Esophagus muscularis mucosa (tissue), 4 donors: Measurements from ENCODE around the gene ATAD3B. TPM values are rescaled to one million over a fixed set of nuclear protein-coding genes. Genes with fewer than 3 reads are reported as not detected.

Experiments
- DNase-seq: peaks from one replicate; pipeline ENCODE4 v3.0.0-alpha.2; 2017; ENCODE audit errors: extremely low spot score
- H3K27ac ChIP-seq, 4 donors: fragments of 200-600 bp; sonication (generic); replicated peaks in 1 of 4; 1 replicate in 3 of 4; 2 replicates in 1 of 4; pipeline ENCODE4 v1.5.1; 2016 to 2019; ENCODE audit warnings: mild to moderate bottlenecking in 1 of 4
- H3K27me3 ChIP-seq, 4 donors: fragments of 200-600 bp; sonication (generic); one replicate each; pipeline versions ENCODE4 v1.5.1 to v1.6.0; 2016 to 2019
- H3K36me3 ChIP-seq, 4 donors: fragments of 200-600 bp; sonication (generic); one replicate each; pipeline ENCODE4 v1.5.1; 2016 to 2019
- H3K4me1 ChIP-seq, 4 donors: fragments of 200-600 bp; sonication (generic); one replicate each; pipeline ENCODE4 v1.5.1; 2016 to 2019
- H3K4me3 ChIP-seq, 4 donors: fragments of 200-600 bp; sonication (generic); 1 replicate in 2 of 4; 2 replicates in 2 of 4; pipeline ENCODE4 v1.5.1; 2016 to 2019; ENCODE audit warnings: mild to moderate bottlenecking in 4 of 4, moderate library complexity in 1 of 4
- H3K9me3 ChIP-seq, 4 donors: fragments of 200-600 bp; sonication (generic); 1 replicate in 3 of 4; 2 replicates in 1 of 4; pipeline ENCODE4 v1.5.1; 2016 to 2019
- EP300 ChIP-seq: sonication (generic); formaldehyde crosslinking; IDR thresholded peaks from one replicate; pipeline ENCODE4 v1.6.1; 2017; ENCODE audit warnings: antibody characterized with exemption
- POLR2A ChIP-seq: fragments of 450-650 bp; IDR thresholded peaks from one replicate; pipeline ENCODE4 v1.6.1; 2017; ENCODE audit warnings: antibody characterized with exemption, moderate library complexity, mild to moderate bottlenecking, low read depth
- POLR2AphosphoS5 ChIP-seq, 2 donors: sonication (generic); formaldehyde crosslinking; IDR thresholded peaks; one replicate each; pipeline ENCODE4 v1.6.1; 2017; ENCODE audit warnings: antibody characterized with exemption in 2 of 2
- WGBS: methylation state at CpG from one replicate; pipeline ENCODE4 v1.1.5; 2018; 5-methylcytosine and 5-hydroxymethylcytosine counted together
- intact Hi-C: fragments of 100-400 bp; cut with DNase I; formaldehyde crosslinking; loops from one replicate; pipeline ENCODE4 v1.15.1; 2023
- total RNA-seq, 4 donors: library from RNA; depleted of rRNA; stranded (reverse); fragments of >200 nt; gene quantifications; one replicate each; pipeline versions ENCODE4 v1.1.0 to v1.2.1, GENCODE V29; 2016
- TF ChIP-seq, protein P1 (sequence below), 3 experiments: fragments of 200-600 bp in 2 of 3; fragments of 450-650 bp in 1 of 3; sonication (generic) in 2 of 3; IDR thresholded peaks; one replicate each; pipeline ENCODE4 v1.5.1; 2017 to 2019; ENCODE audit warnings: antibody characterized with exemption in 3 of 3, mild to moderate bottlenecking in 2 of 3, moderate library complexity in 1 of 3

Gene ATAD3B
- total RNA-seq, 4 donors from 2014 or later = 9.7 to 14.9 (median 10.0) TPM

DNA sequence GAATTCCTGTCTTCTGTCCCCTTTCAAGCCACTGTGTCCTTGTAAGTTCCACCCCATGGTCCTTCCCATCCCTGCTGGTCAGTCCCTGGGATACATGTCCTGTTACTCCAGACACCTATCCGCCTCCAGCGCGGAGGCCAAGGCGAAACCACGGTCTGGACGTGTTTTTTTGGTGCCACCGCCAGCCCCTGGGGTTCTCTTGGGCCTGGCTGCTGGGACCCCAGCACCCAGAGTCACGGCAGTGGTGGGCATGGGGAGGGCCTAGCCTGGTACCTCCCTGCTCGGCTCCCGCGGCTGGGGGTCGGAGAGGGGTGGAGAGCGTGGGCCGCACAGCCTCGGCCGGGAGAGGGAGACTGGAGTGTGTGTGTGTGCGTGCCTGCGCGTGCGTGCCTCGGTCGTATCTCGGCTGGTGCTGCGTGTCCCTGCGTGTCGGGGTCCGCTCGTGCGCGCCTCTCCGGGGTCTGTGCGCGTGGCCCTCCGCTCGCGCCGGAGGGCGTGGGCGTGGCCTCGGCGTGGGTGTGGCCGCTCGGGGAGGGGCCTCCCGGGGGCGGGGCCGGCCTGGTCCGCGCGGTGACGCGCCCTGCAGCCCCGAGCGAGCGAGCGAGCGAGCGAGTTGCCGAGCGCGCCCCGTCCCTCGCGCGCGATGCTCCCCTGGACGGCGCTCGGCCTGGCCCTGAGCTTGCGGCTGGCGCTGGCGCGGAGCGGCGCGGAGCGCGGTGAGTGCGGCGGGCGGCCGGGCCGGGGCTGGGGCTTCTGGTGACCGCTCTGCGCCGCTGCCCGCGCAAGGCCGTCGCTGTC is 36.3 kb upstream of the ATAD3B start, which contains the start of gene VWA1:
Gene VWA1 (plus strand): TSS at position 585 of the 798 bp plus-strand sequence. CDS start 59 bp downstream, at position 644.
- 81% methylated on average over 5 of the region's 89 CpGs for WGBS
- H3K27ac ChIP-seq = peak within 1 kb of the TSS; percentile 96 to 98 (median 97)
- TF ChIP-seq POLR2A (peak; percentile 28), POLR2AphosphoS5 (IDR thresholded peaks at IDR 0.05) (peak; percentile 80 to 90), EP300 (no peak)
- TF ChIP-seq, protein P1, sequence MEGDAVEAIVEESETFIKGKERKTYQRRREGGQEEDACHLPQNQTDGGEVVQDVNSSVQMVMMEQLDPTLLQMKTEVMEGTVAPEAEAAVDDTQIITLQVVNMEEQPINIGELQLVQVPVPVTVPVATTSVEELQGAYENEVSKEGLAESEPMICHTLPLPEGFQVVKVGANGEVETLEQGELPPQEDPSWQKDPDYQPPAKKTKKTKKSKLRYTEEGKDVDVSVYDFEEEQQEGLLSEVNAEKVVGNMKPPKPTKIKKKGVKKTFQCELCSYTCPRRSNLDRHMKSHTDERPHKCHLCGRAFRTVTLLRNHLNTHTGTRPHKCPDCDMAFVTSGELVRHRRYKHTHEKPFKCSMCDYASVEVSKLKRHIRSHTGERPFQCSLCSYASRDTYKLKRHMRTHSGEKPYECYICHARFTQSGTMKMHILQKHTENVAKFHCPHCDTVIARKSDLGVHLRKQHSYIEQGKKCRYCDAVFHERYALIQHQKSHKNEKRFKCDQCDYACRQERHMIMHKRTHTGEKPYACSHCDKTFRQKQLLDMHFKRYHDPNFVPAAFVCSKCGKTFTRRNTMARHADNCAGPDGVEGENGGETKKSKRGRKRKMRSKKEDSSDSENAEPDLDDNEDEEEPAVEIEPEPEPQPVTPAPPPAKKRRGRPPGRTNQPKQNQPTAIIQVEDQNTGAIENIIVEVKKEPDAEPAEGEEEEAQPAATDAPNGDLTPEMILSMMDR (IDR thresholded peaks at IDR 0.05) = no peak
- intact Hi-C loops = no loop called here
- H3K36me3 ChIP-seq = peaks cover 0 to 23% (median 12%) of the 10 kb centered on the region in 4 donors
- no peaks in the 10 kb centered on the region for H3K27me3 ChIP-seq
- no peak for DNase-seq
- peaks cover 67 to 100% (median 90%) of the 10 kb centered on the region in 4 donors for H3K4me1 ChIP-seq
- H3K9me3 ChIP-seq = no peaks in the 10 kb centered on the region
- peak within 1 kb of the TSS; percentile 67 to 81 (median 74) for H3K4me3 ChIP-seq

DNA sequence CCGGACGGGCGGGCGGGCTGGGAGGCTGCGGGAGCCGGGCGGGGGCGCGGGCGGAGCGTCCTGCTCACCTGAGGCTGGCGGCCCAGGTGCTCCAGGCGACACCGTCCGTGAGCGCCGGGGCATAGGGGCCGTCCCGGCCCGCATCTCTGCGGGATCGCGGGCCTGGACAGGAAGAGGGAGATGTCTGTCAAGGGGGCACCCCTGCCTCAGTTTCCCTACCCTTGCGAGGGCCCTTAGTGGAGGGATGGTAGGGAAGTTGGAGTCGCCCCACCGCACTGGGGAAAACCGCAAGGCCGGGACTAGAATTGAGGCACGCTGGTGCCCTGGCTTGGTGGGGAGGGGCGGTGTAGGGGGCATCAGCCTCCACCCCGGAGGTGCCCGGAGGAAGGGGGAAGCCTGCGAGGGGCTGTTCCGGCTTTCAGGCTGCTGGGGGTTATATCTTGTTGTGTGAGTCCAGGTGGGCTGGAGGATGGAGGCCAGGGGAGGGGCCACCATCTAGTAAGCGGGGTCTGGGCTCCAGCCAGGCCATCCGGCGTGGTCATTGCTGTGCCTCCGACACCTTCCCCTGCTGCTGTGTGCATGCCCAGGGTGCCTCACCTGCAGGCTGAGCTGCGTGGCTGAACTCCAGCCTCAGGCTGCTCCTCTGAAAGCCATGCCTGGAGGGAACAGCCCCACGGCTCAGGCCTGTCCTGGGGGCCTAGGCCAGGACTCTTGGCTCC is 35.5 kb upstream of the ATAD3B start:
- TF ChIP-seq EP300 (no peak), POLR2A (no peak)
- TF ChIP-seq, protein P1 (IDR thresholded peaks at IDR 0.05) = no peak
- H3K4me3 ChIP-seq = peak overlapping the region; percentile 67 to 81 (median 74)
- peaks cover 67 to 100% (median 90%) of the 10 kb centered on the region in 4 donors for H3K4me1 ChIP-seq
- DNase-seq = no peak
- peak overlapping the region; percentile 96 to 98 (median 97) for H3K27ac ChIP-seq
- 15% methylated on average over 15 of the region's 40 CpGs for WGBS
- H3K36me3 ChIP-seq = peaks cover 0 to 24% (median 12%) of the 10 kb centered on the region in 4 donors
- no peaks in the 10 kb centered on the region for H3K27me3 ChIP-seq
- no peaks in the 10 kb centered on the region for H3K9me3 ChIP-seq
- intact Hi-C loops = no loop called here

DNA sequence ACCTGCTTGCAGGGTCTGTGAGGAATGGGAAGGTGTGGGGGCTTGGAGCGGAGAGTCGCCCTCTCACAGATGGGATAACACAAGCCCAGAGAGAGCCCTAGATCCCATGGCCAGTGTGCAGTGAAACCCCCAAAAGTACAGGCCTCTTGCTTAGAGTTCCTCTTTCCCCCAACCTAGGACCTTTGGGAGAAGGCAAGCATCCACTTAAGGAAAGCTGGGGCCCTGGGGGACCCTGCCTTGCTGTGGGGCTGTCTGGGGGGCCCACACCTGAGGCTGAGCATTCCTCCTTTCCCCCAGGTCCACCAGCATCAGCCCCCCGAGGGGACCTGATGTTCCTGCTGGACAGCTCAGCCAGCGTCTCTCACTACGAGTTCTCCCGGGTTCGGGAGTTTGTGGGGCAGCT is 34.9 kb upstream of the ATAD3B start:
- Histone ChIP-seq H3K27ac (peak overlapping the region; percentile 96 to 98 (median 97)), H3K4me3 (peak overlapping the region; percentile 67 to 81 (median 74)), H3K9me3 (no peaks in the 10 kb centered on the region), H3K36me3 (peaks cover 0 to 24% (median 12%) of the 10 kb centered on the region in 4 donors), H3K27me3 (no peaks in the 10 kb centered on the region), H3K4me1 (peaks cover 67 to 100% (median 90%) of the 10 kb centered on the region in 4 donors)
- 39% methylated on average over 5 of the region's 7 CpGs for WGBS
- DNase-seq = no peak
- intact Hi-C loops = no loop called here
- no peak for TF ChIP-seq EP300
- no peak for TF ChIP-seq POLR2AphosphoS5 (IDR thresholded peaks at IDR 0.05)
- TF ChIP-seq, protein P1 (IDR thresholded peaks at IDR 0.05) = no peak
- TF ChIP-seq POLR2A = no peak

DNA sequence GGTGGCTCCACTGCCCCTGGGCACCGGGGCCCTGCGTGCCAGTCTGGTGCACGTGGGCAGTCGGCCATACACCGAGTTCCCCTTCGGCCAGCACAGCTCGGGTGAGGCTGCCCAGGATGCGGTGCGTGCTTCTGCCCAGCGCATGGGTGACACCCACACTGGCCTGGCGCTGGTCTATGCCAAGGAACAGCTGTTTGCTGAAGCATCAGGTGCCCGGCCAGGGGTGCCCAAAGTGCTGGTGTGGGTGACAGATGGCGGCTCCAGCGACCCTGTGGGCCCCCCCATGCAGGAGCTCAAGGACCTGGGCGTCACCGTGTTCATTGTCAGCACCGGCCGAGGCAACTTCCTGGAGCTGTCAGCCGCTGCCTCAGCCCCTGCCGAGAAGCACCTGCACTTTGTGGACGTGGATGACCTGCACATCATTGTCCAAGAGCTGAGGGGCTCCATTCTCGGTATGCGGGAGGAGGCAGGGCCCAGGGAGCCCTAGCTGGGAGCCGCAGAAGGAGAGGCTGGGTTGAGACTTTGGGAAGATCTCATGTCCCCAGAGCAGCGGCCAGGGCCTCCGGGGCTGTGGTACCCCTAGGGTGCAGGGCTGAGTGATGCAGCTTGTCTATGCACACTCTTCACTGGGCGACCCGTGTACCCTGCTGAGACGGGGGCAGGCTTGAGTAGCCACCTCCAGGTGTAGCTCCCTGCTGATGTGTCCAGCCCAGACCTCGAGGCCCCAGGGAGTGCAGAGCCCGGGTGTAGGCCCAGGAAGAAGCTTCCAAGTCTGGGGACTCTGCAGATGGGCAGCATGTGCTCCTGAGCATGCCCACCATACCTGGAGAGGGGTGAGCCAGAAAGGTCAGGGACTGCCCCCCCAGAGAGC is 34.3 kb upstream of the ATAD3B start:
- H3K36me3 ChIP-seq = peaks cover 0 to 24% (median 12%) of the 10 kb centered on the region in 4 donors
- TF ChIP-seq, protein P1 (IDR thresholded peaks at IDR 0.05) = no peak
- TF ChIP-seq EP300 = no peak
- no peak for TF ChIP-seq POLR2AphosphoS5 (IDR thresholded peaks at IDR 0.05)
- TF ChIP-seq POLR2A = no peak
- H3K4me1 ChIP-seq = peaks cover 63 to 100% (median 90%) of the 10 kb centered on the region in 4 donors
- H3K27ac ChIP-seq = peak overlapping the region; percentile 96 to 98 (median 97)
- DNase-seq = no peak
- intact Hi-C loops = no loop called here
- peak overlapping the region; percentile 67 to 81 (median 74) for H3K4me3 ChIP-seq
- no peaks in the 10 kb centered on the region for H3K9me3 ChIP-seq
- H3K27me3 ChIP-seq = no peaks in the 10 kb centered on the region
- 41% methylated on average over 18 of the region's 31 CpGs for WGBS
